Neuronal stem cell (in vitro differentiated cells): ENCODE results near the gene SERTM1.

Experiments used
- DNase-seq: peaks from one replicate; pipeline ENCODE4 v3.0.0-alpha.2; 2013; ENCODE audit warnings: low spot score
- H2AFZ ChIP-seq: one replicate; pipeline ENCODE4 v1.6.1; 2013; ENCODE audit warnings: mild to moderate bottlenecking, low read length, inconsistent platforms
- H2AK5ac ChIP-seq: 2 replicates; pipeline ENCODE4 v1.6.1; 2013; ENCODE audit warnings: low read depth, mild to moderate bottlenecking, inconsistent platforms, low read length, moderate library complexity, mixed read lengths
- H2BK120ac ChIP-seq: 2 replicates; pipeline ENCODE4 v1.6.1; 2013; ENCODE audit warnings: low read depth, mild to moderate bottlenecking, inconsistent platforms, low read length, moderate library complexity, mixed read lengths
- H2BK12ac ChIP-seq: one replicate; pipeline ENCODE4 v1.6.1; 2013; ENCODE audit warnings: low read length, inconsistent platforms
- H2BK15ac ChIP-seq: 2 replicates; pipeline ENCODE4 v1.6.1; 2013; ENCODE audit warnings: mild to moderate bottlenecking, low read length, inconsistent platforms, mixed read lengths
- H2BK5ac ChIP-seq: one replicate; pipeline ENCODE4 v1.6.1; 2013; ENCODE audit warnings: inconsistent platforms, mild to moderate bottlenecking, low read length, moderate library complexity
- H3K14ac ChIP-seq: one replicate; pipeline ENCODE4 v1.6.1; 2013; ENCODE audit warnings: low read length, inconsistent platforms
- H3K18ac ChIP-seq: 2 replicates; pipeline ENCODE4 v1.6.1; 2013; ENCODE audit warnings: low read length, inconsistent platforms
- H3K23ac ChIP-seq: 2 replicates; pipeline ENCODE4 v1.6.1; 2013; ENCODE audit warnings: low read depth, mild to moderate bottlenecking, mixed read lengths, low read length, inconsistent platforms; ENCODE audit not compliant: poor library complexity
- H3K27ac ChIP-seq: replicated peaks from 3 replicates; pipeline ENCODE4 v1.5.1; 2013; ENCODE audit warnings: low read length, inconsistent platforms
- H3K27me3 ChIP-seq, 3 experiments: 2 replicates each; pipeline ENCODE4 v1.6.1; 2013; ENCODE audit warnings: low read length in 3 of 3, mild to moderate bottlenecking in 2 of 3, inconsistent platforms in 1 of 3, low read depth in 1 of 3, mixed read lengths in 1 of 3, moderate library complexity in 1 of 3; ENCODE audit not compliant: control insufficient read depth in 3 of 3, insufficient read depth in 3 of 3
- H3K36me3 ChIP-seq, 2 donors: replicated peaks in 1 of 2; 2 replicates each; pipeline ENCODE4 v1.6.1; 2013; ENCODE audit warnings: low read length in 2 of 2; ENCODE audit not compliant: control insufficient read depth in 2 of 2, insufficient read depth in 2 of 2
- H3K4ac ChIP-seq: 2 replicates; pipeline ENCODE4 v1.6.1; 2013; ENCODE audit warnings: inconsistent platforms, mild to moderate bottlenecking, low read length, moderate library complexity
- H3K4me1 ChIP-seq, 2 donors: 1 replicate in 1 of 2; 2 replicates in 1 of 2; pipeline ENCODE4 v1.6.1; 2013; ENCODE audit warnings: low read length in 2 of 2, low read depth in 1 of 2; ENCODE audit not compliant: control insufficient read depth in 2 of 2, insufficient read depth in 1 of 2
- H3K4me2 ChIP-seq: one replicate; pipeline ENCODE4 v1.6.1; 2013; ENCODE audit warnings: mild to moderate bottlenecking, low read length, inconsistent platforms; ENCODE audit not compliant: insufficient read depth, poor library complexity, severe bottlenecking
- H3K4me3 ChIP-seq, 2 donors: 2 replicates each; pipeline ENCODE4 v1.5.1; 2013; ENCODE audit warnings: low read length in 2 of 2, mild to moderate bottlenecking in 2 of 2, inconsistent platforms in 1 of 2, moderate library complexity in 1 of 2
- H3K79me1 ChIP-seq: one replicate; pipeline ENCODE4 v1.6.1; 2013; ENCODE audit warnings: low read depth, mild to moderate bottlenecking, inconsistent platforms, low read length, moderate library complexity
- H3K9ac ChIP-seq: one replicate; pipeline ENCODE4 v1.6.1; 2013; ENCODE audit warnings: mild to moderate bottlenecking, low read depth, low read length, inconsistent platforms; ENCODE audit not compliant: poor library complexity
- H3K9me3 ChIP-seq, 2 donors: replicated peaks in 1 of 2; 2 replicates each; pipeline versions ENCODE3 to v1.6.1; 2013; ENCODE audit warnings: low read length in 2 of 2, mild to moderate bottlenecking in 2 of 2, inconsistent platforms in 1 of 2, low read depth in 1 of 2, mixed read lengths in 1 of 2, moderate library complexity in 1 of 2; ENCODE audit not compliant: control insufficient read depth in 2 of 2, insufficient read depth in 1 of 2
- H4K8ac ChIP-seq: one replicate; pipeline ENCODE4 v1.6.1; 2013; ENCODE audit warnings: low read depth, mild to moderate bottlenecking, inconsistent platforms, low read length, moderate library complexity
- H4K91ac ChIP-seq: one replicate; pipeline ENCODE4 v1.6.1; 2013; ENCODE audit warnings: low read length, low read depth, mild to moderate bottlenecking, inconsistent platforms; ENCODE audit not compliant: poor library complexity
- WGBS, 2 donors: extraction: QIAGEN DNeasy Blood & Tissue Kit; methylation state at CpG; one replicate each; pipeline ENCODE4 v1.1.7; 2013; ENCODE audit warnings: missing lambda C conversion rate in 2 of 2, mixed read lengths in 1 of 2; ENCODE audit not compliant: insufficient read length in 2 of 2, insufficient replicate concordance in 1 of 2; ENCODE audit errors: extremely low coverage in 2 of 2; 5-methylcytosine and 5-hydroxymethylcytosine counted together

The SERTM1 gene

DNA sequence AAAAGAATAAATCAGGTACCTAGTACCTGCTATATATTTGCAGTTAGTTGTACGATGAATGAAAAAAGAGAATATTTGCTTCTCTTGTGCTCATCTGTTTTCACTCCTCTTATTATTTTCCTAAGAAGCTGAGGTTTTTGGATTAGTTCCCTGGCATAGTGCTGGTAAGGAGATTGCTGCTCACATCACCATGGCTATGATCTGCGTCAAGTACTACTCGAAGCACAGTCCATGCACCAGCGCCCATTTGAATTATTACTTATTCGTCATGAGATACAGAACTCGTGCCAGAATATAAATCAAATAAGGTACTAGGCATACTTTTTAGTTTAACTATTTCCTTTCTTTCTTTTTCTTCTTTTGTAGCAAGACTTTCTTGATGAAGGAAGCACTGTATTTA lies 7.1 kb downstream of the SERTM1 start:
- H3K9ac ChIP-seq = no peak overlapping the region
- no peak overlapping the region for H3K4me3 ChIP-seq
- H3K18ac ChIP-seq = no peak overlapping the region
- H2BK12ac ChIP-seq = no peak overlapping the region
- no peaks in the 10 kb centered on the region for H3K4me1 ChIP-seq
- no peak overlapping the region for H3K23ac ChIP-seq
- no peak overlapping the region for H2BK5ac ChIP-seq
- H2AK5ac ChIP-seq = no peak overlapping the region
- H3K9me3 ChIP-seq = peaks cover 0 to 3% of the 10 kb centered on the region in 2 donors
- no peak overlapping the region for H4K8ac ChIP-seq
- H3K27ac ChIP-seq = no peak overlapping the region
- no peak for DNase-seq
- no peaks in the 10 kb centered on the region for H3K79me1 ChIP-seq
- no peak overlapping the region for H4K91ac ChIP-seq
- H2BK120ac ChIP-seq = no peak overlapping the region
- H2AFZ ChIP-seq = no peak overlapping the region
- H3K27me3 ChIP-seq = peaks cover 0 to 21% (median under 1%) of the 10 kb centered on the region in 3 experiments
- H2BK15ac ChIP-seq = no peak overlapping the region
- whole genome bisulfite sequencing, 2 donors = no CpG with 5 or more reads among the region's 6 CpGs
- no peak overlapping the region for H3K4ac ChIP-seq
- H3K36me3 ChIP-seq = no peaks in the 10 kb centered on the region
- H3K14ac ChIP-seq = no peak overlapping the region
- H3K4me2 ChIP-seq = no peak overlapping the region

DNA sequence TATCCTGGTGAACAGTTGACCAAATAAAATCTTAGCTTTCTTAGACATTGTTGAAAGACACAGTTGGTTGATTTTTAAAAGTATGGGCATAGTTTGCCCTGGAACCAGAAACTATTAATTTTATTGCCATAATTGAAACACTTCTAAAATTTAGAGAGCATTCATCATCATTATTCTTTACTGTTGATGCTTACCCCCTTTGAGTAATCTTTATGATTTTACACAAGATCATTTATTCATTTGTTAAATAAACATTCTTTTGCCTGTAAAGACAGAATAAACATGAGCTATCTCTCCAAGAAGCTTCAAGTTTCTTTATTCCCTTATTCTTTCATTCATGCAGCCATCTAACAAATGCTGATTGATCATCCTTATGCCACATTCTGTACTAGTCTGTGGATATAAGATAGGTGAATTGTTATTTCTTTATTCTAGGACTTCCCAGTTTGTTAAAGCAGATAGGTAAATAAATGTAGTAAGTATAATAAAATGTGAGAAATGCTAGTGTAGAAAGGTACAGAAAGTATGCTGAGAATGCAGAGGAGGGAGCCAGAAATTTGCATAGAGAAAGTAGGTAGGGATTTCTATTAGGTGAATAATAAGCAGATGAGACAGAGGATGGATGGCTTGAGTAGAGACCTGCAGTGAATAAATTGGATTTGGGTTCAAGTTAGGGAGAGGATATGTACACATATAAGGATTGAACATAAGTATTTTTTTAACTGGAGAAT lies 8.2 kb downstream of the SERTM1 start:
- no peak overlapping the region for H3K4me3 ChIP-seq
- DNase-seq = no peak
- no peak overlapping the region for H3K27ac ChIP-seq
- peaks cover 0 to 3% of the 10 kb centered on the region in 2 donors for H3K9me3 ChIP-seq
- no peak overlapping the region for H2BK12ac ChIP-seq
- no peak overlapping the region for H4K8ac ChIP-seq
- H2AK5ac ChIP-seq = no peak overlapping the region
- no peaks in the 10 kb centered on the region for H3K4me1 ChIP-seq
- no peak overlapping the region for H2BK120ac ChIP-seq
- no peaks in the 10 kb centered on the region for H3K79me1 ChIP-seq
- H2BK15ac ChIP-seq = no peak overlapping the region
- no peak overlapping the region for H2AFZ ChIP-seq
- no peak overlapping the region for H2BK5ac ChIP-seq
- no peak overlapping the region for H3K4me2 ChIP-seq
- H3K36me3 ChIP-seq = no peaks in the 10 kb centered on the region
- H3K4ac ChIP-seq = no peak overlapping the region
- no peak overlapping the region for H4K91ac ChIP-seq
- H3K9ac ChIP-seq = no peak overlapping the region
- no peak overlapping the region for H3K14ac ChIP-seq
- H3K27me3 ChIP-seq = peaks cover 0 to 12% (median 0%) of the 10 kb centered on the region in 3 experiments
- H3K23ac ChIP-seq = no peak overlapping the region
- no peak overlapping the region for H3K18ac ChIP-seq

- Histone ChIP-seq H3K9me3 (peaks cover 0 to 3% of the 10 kb centered on the region in 2 donors), H4K8ac (no peak overlapping the region), H3K18ac (no peak overlapping the region), H3K79me1 (no peaks in the 10 kb centered on the region), H3K4me2 (no peak overlapping the region), H2AFZ (no peak overlapping the region), H3K36me3 (no peaks in the 10 kb centered on the region), H2BK15ac (no peak overlapping the region), H2BK12ac (no peak overlapping the region), H3K4me1 (no peaks in the 10 kb centered on the region), H3K27me3 (peaks cover 0 to 4% (median 0%) of the 10 kb centered on the region in 3 experiments), H4K91ac (no peak overlapping the region), H3K14ac (no peak overlapping the region), H2BK5ac (no peak overlapping the region), H2AK5ac (no peak overlapping the region), H3K27ac (no peak overlapping the region), H3K23ac (no peak overlapping the region), H3K9ac (no peak overlapping the region), H3K4me3 (no peak overlapping the region), H2BK120ac (no peak overlapping the region), H3K4ac (no peak overlapping the region)
- DNase-seq = no peak
- WGBS, 2 donors = no CpG with 5 or more reads among the region's 6 CpGs
Measured at GRCh38 chr13:36683701-36684100, 9.9 kb downstream of the SERTM1 start.

DNA sequence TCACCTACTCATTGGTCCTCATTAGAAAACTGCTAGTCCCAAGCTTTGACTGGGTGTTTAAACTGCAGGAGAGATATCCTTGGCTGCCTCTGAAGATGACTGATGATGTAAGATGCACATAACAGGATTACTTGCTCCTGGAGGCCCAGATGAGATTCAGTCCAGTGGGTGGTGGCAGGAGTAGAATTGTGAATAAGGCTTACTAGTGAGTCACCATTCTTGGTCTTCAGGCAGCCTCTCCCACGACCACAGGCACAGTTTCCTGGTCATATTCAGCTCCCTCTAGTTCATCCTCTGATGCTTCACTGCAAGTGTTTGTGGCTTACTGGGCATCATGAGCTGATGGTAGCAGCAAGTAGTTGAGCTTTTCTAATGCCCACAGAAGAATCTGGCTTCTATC lies 12.1 kb downstream of the SERTM1 start:
- Histone ChIP-seq H4K8ac (no peak overlapping the region), H3K9ac (no peak overlapping the region), H3K27me3 (peaks cover 0 to 4% (median 0%) of the 10 kb centered on the region in 3 experiments), H3K4me3 (no peak overlapping the region), H2BK120ac (no peak overlapping the region), H3K79me1 (no peaks in the 10 kb centered on the region), H3K23ac (no peak overlapping the region), H2BK5ac (no peak overlapping the region), H3K18ac (no peak overlapping the region), H3K4me1 (no peaks in the 10 kb centered on the region), H3K4ac (no peak overlapping the region), H3K4me2 (no peak overlapping the region), H2BK15ac (no peak overlapping the region), H2AFZ (no peak overlapping the region), H3K27ac (no peak overlapping the region), H3K14ac (no peak overlapping the region), H2AK5ac (no peak overlapping the region), H3K9me3 (peaks cover 0 to 3% of the 10 kb centered on the region in 2 donors), H4K91ac (no peak overlapping the region), H2BK12ac (no peak overlapping the region), H3K36me3 (no peaks in the 10 kb centered on the region)
- DNase-seq = no peak
- WGBS, 2 donors = no CpG with 5 or more reads among the region's 1 CpG
